GM20431 (cell line): Measurements from ENCODE around the gene TIGD7.

Experiments used
- in situ Hi-C: fragments of 300-500 bp; cut with MseI, MboI; formaldehyde crosslinking; loops from one replicate; pipeline ENCODE4 v1.15.0; 2020; ENCODE audit warnings: low sequenced_read_pairs; ENCODE audit not compliant: unreplicated experiment

The TIGD7 gene, protein sequence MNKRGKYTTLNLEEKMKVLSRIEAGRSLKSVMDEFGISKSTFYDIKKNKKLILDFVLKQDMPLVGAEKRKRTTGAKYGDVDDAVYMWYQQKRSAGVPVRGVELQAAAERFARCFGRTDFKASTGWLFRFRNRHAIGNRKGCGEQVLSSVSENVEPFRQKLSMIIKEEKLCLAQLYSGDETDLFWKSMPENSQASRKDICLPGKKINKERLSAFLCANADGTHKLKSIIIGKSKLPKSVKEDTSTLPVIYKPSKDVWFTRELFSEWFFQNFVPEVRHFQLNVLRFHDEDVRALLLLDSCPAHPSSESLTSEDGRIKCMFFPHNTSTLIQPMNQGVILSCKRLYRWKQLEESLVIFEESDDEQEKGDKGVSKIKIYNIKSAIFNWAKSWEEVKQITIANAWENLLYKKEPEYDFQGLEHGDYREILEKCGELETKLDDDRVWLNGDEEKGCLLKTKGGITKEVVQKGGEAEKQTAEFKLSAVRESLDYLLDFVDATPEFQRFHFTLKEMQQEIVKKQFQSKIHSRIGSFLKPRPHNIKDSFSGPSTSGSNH

DNA sequence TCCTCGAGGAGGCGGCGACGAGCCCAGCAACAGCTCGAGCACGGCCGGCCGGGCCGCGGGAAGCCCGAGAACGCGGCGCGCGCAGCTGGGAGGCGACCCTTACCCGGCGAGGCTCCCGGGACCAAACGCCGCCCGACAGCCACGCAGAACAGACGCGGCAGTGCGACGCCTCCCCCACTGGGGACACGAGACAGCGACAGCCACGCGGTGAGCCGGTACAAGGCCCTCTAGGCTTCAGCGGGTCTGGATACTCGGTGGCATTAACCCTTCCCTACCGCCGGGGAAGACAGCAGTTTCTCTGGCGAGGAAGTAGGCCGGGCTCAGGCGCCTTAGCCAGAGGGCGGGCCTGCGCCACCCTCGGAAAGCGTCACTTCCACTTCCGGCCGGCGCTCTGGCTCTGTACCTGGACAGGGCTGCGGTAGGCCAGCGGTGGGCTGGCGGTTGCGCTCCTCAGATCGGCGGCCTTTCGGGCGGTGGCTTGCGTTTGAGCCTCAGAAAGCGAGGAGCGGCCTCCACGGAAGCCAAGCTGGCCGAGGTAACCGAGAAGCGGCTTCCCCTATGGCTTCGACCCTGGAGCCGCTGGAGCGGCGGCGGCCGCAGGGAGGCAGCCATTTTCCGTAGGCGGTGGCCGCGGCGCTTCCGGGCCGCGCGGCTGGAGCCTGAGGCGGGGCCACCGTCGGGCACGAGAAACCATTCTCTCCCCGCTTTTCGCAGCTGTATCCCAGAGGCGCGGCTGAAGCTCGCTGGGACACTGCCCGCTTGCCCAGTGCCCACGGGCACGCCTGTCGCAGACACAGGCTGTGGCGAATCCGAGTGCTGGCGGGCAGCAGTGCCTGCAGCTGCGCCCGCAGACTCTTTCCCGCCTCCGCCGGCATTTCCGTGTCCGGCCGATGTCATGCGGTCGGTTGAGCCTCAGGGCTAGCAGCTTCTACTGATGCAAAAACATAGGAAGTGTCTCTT, at the start of gene TIGD7, which contains the start of gene ZNF75A:
Gene TIGD7 (minus strand): TSS at position 322 of the 960 bp plus-strand sequence. CDS start 4,816 bp downstream, outside the sequence.
Gene ZNF75A (plus strand): TSS at position 389 of the 960 bp plus-strand sequence. CDS start 2,932 bp downstream, outside the sequence.
- in situ Hi-C loops = no loop called here

DNA sequence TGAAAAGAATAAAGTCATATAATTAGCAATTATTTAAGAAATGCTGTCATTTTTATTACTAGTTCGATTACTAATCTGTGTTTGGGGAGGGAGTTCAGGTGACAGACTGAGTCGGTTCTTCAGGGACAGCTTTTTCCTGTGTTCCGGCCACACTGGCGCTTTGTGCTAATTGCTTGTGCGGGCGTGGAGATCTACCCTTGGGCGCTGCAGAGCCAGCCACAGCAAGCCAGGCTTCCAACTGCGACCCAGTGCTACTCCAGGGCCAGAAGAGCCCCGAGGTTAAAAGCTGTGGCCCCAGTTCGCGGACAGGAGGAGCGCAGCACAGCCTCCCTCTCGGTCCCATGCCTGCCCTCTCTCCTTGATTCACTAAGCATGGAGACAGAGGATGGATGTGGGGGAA, 43.9 kb upstream of the TIGD7 start:
- in situ Hi-C loops = no loop called here

DNA sequence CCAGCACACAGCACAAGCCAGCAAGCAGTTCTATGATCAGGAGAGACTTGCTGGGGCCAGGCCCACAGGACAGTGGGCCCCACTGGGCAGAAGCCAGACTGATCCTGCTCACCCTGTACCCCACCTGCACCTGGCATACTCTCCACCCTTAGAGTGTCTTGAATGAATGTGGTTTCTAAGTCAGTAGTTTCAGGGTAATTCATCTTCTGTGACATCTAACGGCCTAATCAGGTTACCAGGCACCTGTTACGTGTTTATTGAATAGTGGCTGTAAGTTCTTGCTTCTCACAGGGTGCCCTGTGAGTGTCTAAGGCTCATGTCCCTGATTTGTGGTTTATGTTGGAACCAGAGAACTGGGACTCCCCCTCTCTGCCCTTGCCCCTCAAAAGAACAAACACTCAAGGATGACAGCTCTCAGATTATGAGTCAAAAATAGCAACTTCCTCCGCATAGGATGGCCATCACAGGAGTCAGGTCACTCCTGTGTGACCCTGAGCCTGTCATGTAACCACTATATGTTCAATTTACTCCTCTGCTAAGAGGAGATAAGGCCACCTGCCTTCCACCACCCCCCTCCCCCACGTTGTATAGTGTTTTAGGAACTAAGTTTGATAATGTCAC, 43.4 kb upstream of the TIGD7 start:
- in situ Hi-C loops = no loop called here

DNA sequence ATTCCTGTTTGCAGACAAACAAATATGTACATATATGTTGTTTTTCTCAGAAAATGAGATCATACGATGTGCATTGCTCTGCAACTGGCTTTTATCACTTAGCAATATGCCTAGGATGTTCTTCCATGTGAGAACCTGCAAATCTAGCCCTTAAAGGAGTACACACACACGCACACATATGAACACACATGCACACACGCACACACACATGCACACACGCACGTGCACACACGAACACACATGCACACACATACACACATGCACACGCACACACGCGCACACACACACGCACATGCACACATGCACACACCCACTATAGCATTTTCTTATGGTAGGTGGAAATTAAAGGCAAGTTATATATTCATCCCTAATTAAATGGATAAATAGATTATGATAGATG, 42.4 kb upstream of the TIGD7 start:
- in situ Hi-C loops = no loop called here

DNA sequence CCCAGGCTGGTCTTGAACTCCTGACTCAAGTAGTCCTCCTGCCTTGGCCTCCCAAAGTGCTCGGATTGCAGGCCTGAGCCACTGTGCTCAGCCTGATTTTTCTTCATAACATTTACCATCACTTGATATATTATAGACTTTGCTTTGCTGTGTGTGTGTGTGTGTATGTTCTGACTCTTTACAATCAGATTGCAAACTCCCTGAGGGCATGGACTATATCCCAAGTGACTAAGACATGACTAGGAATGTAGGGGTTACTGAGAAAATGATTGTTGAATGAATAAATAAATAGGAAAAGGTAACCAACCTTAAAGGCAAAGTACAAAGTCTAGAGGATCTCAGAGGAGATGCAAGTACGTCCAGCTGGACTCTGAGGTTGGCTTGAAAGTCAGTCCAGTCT, 40.8 kb upstream of the TIGD7 start:
- in situ Hi-C loops = no loop called here

DNA sequence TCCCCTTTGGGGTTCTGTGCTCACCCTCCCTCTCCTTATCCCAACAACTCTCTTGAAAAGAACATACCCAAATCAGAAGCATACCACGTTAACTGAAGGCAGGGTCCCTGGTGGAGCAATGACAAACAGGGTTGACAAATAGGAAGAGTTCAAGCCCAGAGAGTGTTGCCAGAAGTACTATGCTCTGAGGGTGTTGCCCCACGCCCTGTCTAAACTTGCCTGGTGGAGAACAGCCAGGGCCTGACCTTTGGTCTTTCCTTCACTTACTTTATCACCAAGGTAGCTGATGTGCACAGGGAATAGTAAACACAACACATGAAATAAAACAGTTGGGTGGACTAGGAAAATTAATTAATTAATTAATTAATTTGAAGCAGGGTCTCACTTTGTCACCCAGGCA, 23.4 kb upstream of the TIGD7 start:
- in situ Hi-C loops = no loop called here

DNA sequence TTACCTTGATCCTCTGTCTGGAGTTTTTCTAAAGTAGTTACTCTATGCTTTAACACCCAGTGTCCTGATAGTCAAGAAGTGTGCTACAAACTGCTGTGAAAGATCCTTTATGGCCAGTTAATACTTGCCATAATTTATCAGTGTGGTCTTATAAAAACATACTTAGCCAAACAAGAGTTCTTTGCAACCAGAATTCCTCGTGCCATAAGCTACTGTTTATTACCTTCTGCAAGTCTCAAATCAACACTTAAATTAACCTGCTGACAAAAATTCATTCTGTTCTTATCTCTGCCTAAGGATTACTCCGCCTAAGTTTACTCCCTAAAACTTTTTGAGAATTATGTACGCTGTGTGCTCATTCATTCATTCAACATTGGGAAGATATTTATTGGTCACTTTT, 22.9 kb upstream of the TIGD7 start:
- in situ Hi-C loops = no loop called here

DNA sequence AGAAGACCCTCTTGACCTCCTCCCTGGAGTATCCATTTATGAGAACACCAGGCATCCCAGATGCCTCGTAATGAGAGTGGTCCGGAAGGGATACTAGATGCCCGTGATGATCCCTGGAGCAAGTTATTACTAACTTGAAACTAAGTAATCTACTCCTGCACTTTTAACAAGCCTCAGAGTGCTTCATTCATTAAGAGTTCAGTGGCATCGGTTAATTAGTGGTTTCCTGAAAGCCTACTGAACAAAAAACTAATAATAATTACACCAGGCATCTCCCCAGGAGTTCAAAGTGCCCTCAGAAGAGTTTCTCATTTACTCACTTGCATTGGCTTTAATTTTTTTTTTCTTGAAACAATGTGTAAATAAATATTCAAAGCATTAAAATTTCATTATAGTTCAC, 22.3 kb upstream of the TIGD7 start:
- in situ Hi-C loops = no loop called here

DNA sequence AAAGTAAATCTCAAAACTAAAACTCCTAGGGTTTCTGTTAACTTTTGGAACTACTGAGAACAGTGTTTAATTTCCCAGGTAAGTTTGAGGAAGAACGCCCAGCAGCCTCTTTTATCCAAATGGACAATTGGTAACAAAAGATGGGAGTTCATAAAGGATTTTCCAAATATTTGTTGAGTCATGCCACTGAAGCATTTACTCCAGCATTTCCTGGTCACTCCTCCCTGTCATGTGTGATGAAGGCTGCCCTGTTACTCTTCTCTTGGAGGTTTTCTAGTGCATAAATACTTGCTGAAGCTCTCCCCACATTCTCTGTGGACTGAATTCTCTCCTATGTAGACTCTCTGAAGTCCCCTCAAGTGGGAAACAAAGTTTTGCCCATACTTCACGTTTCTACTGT, 16.6 kb upstream of the TIGD7 start:
- in situ Hi-C loops = no loop called here

DNA sequence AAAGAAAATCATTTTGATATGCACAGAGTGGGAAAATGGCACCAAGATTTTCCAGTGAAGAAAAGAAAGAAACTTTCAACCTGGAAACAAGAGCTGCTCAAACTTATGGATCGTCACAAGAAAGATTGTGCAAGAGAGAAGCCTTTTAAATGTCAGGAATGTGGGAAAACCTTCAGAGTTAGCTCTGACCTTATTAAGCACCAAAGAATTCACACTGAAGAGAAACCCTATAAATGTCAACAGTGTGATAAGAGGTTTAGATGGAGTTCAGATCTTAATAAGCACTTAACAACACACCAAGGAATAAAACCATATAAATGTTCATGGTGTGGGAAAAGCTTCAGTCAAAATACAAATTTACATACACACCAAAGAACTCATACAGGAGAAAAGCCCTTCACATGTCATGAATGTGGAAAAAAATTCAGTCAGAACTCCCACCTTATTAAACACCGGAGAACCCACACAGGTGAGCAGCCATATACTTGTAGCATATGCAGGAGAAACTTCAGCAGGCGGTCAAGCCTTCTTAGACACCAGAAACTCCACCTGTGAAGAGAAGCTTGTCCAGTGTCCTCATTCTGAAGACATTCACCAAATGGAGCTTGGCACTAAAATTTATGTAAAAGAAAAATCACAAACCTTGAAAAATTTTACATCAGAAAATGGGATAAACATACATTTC, 12.2 kb upstream of the TIGD7 start:
- in situ Hi-C loops = no loop called here

DNA sequence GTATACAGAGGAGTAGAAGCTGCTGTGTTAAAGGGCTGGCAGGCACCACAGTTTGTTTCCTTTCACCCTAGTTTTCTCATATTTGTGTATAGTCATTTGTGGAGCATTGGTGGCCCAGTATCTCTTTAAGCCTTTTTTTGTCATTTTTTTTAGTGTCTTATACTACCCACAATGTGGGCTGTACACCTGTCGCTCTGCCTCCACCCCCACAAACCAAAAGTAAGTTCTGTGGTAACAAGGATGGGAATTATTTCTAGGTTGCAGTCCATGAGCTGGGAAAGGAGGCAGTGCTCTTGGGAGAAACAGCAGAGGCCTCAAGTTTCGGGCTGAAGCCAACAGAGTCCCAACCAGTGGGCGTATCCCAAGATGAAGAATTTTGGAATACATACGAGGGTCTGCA, 6.3 kb upstream of the TIGD7 start:
- in situ Hi-C loops = no loop called here

DNA sequence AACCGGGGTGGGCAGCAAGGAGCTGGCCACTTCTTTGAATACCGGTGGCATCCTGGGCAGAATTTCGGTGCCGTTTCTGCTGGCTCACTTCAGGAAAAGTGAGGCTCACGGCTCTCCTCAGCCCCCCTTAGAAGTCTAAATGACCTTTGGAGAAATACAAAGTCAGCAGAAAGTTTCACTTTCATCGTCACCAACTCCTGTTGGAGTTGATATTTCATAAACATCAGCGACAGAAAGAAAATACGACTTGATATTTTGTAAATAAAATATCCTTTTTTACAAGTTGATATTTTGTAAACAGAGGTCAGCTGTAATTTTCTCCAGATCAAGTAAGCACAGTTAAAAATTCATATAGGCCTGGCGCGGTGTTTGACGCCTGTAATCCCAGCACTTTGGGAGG, 848 bp upstream of the TIGD7 start:
- in situ Hi-C loops = no loop called here

DNA sequence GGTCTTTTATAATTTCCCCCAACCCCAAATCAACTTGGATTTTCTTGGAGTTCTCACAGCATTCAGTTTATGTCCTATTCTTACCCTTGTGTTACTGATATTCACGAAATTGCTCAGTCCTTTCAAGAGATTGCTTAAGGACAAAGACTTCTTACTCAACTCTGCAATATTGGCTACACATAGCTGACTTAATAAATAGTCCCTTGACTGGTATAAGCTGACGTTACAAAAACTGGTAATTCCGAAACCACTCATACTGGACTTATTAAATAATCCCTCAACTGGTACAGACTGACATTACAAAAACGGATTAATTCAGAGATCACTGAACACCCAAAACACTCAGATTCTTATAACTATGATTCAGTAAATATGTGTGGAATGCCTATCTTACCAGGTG, 860 bp downstream of the TIGD7 start:
- in situ Hi-C loops = no loop called here

DNA sequence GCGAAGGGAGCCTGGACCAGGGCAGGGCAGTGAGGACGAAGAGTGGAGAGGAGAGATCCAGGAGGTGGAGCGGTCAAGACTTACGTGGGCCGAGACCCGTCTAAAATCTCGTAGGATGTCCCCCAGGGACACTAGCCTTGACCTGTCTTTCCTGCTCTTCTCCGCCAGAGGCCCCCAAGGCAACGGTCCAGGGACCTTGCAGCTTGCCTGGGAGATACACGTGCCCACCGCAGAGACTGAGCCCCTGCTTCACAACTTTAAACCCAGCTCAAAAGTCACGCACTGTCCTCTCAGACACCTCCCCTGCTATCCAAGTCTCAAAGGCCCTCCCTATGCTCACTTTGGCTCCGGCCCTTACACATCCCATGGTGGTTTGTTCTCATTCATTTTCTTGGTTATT, 9.4 kb downstream of the TIGD7 start:
- in situ Hi-C loops = no loop called here

DNA sequence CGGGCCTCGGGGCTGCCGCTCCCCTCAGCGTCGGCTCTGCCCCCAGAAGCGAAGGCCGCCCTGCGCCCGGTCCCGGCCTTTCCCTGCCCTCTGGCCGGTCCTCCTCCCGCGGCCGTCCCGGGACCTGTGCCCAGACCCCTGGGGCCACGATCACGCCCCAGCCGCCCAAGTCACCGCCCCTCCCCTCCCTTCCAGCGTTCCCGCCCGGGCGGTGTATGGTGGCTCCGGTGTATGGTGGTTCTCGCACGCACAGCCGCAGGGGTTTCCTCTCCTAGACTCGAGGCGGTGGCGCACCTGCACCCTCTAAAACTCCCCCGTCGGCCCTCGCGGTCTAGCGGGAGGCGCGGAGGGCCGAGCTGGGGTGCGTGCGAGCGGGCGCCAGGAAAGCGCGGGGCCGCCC, 10.0 kb downstream of the TIGD7 start:
- in situ Hi-C loops = no loop called here

DNA sequence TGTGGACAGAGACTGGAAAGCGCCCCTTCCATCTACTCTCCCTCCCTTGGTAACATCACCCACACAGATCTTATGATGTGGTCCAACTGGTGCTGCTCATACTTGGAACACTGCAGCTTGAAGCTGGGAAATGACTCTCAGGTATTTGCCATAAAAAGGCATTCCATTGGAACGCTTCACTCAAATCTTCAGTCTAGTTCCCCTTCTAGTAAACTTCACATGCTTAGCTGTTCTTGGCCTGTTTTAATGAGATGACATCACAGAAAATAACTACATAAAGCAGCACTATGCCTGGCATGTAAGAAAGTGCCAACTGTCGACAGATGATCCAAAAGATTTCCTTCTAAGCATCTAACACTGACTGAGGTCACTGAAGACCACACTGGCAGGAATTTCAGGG, 12.6 kb downstream of the TIGD7 start:
- in situ Hi-C loops = no loop called here

DNA sequence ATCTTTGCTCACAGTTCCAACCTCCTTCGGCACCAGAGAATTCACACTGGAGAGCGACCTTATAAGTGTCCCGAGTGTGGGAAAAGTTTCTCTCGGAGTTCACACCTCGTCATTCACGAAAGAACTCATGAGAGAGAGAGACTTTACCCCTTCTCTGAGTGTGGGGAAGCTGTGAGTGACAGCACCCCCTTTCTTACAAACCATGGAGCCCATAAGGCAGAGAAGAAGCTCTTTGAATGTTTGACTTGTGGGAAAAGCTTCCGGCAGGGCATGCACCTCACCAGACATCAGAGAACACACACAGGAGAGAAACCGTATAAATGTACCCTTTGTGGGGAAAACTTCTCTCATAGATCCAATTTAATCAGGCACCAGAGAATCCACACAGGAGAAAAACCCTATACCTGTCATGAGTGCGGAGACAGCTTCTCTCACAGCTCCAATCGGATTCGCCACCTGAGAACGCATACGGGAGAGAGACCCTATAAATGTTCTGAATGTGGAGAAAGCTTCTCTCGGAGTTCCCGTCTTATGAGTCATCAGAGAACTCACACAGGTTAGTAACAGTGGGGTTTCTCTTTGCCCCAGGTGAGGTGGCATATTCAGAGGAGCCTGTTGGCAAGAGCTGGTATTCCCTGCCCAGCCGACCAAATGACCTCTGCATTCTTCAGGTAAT, 15.1 kb downstream of the TIGD7 start:
- in situ Hi-C loops = no loop called here

DNA sequence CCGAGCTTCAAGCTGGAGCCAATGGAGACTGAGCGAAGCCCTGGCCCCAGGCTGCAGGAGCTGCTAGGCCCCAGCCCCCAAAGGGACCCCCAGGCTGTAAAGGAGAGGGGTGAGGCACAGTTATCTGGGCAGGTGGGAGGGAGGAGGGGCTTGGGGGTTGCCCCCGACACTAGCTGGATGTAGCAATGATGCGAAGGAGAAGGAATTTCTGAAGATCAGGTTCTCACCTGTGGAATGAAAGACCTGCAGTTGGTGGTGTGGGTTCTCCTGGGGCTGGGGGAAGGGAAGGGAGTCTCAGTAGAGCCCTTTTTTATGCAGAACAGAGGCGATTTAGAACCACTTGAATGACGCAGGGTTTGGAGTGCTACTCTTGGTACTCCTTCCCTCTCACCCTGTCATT, 20.1 kb downstream of the TIGD7 start:
- in situ Hi-C loops = no loop called here
